H1 (cell line): ENCODE measurements around the gene TENT4B. TPM values are rescaled to one million over a fixed set of nuclear protein-coding genes. Genes with fewer than 3 reads are reported as not detected.

ENCODE experiments used
- CBX8 ChIP-seq: fragments of 300-800, 300-1000 bp; sonication (generic); IDR thresholded peaks from 2 replicates; pipeline ENCODE4 v1.7.1; 2016; ENCODE audit warnings: low read depth, low read length, borderline replicate concordance
- CHD1 ChIP-seq: IDR thresholded peaks from 2 replicates; pipeline ENCODE4 v1.6.1; 2012; ENCODE audit warnings: low read depth, low read length, improper control_type of control experiment
- CHD7 ChIP-seq: fragments of 300-600 bp; sonication (generic); IDR thresholded peaks from 2 replicates; pipeline ENCODE4 v1.7.1; 2012; ENCODE audit warnings: low read length, moderate library complexity, mild to moderate bottlenecking, inconsistent platforms; ENCODE audit not compliant: insufficient replicate concordance
- FOSL1 ChIP-seq: IDR thresholded peaks from 2 replicates; pipeline ENCODE4 v1.6.1; 2011; ENCODE audit warnings: mild to moderate bottlenecking, low read depth, low read length, moderate library complexity; ENCODE audit not compliant: insufficient read depth
- JUND ChIP-seq: IDR thresholded peaks from 2 replicates; pipeline ENCODE4 v1.6.1; 2011; ENCODE audit warnings: mild to moderate bottlenecking, improper control_type of control experiment, low read length
- RXRA ChIP-seq: IDR thresholded peaks from 2 replicates; pipeline ENCODE4 v1.6.1; 2011; ENCODE audit warnings: low read depth, mild to moderate bottlenecking, low read length, moderate library complexity; ENCODE audit not compliant: insufficient read depth
- SP1 ChIP-seq: IDR thresholded peaks from 2 replicates; pipeline ENCODE4 v1.6.1; 2011; ENCODE audit warnings: low read depth, low read length
- TAF1 ChIP-seq: IDR thresholded peaks from 2 replicates; pipeline ENCODE4 v1.6.1; 2011; ENCODE audit warnings: mild to moderate bottlenecking, low read depth, low read length
- polyA plus RNA-seq, 7 experiments: library from polyadenylated mRNA; depleted of rRNA in 3 of 7; stranded (reverse) in 5 of 7; unstranded in 2 of 7; fragments of >200 nt in 5 of 7; fragments of 200-250 nt in 2 of 7; gene quantifications; 1 replicate in 5 of 7; 2 replicates in 1 of 7; 4 replicates in 1 of 7; pipeline versions ENCODE4 v1.2.1 to v1.2.3, GENCODE V29; 2011 to 2013; ENCODE audit warnings: missing spikeins in 2 of 7, mixed read lengths in 2 of 7
- total RNA-seq: library from RNA; stranded (reverse); fragmentation: NEBNext Ultra II Directional; extraction: Animal tissue kit (Norgen Biotek cat#: 25700); gene quantifications from 2 replicates; pipeline ENCODE4 v1.2.1, GENCODE V29; 2021

Gene TENT4B
- total and polyA plus RNA-seq, 2 of the 8 experiments (the other 6 are each of a cell fraction or from before 2014, with no cell fraction given), result 4.2 to 15.7 TPM

- TF ChIP-seq CHD7, result no peak
- no peak for TF ChIP-seq FOSL1
- no peak for TF ChIP-seq CHD1
- no peak for TF ChIP-seq TAF1
- no peak for TF ChIP-seq RXRA
- no peak for TF ChIP-seq JUND
- no peak for TF ChIP-seq CBX8
- TF ChIP-seq SP1, result no peak
Measured at GRCh38 chr16:50261707-50262235, 108.7 kb downstream of the TENT4B start (continued).
